ENCODE measurements around the gene ZSWIM6.

The ZSWIM6 gene

GRCh38 chr5:61306531-61307131 is 25.4 kb upstream of the ZSWIM6 start:
- DNase-seq = no peak

GRCh38 chr5:61307191-61307590 is 24.9 kb upstream of the ZSWIM6 start:
- no peak for DNase-seq

GRCh38 chr5:61307611-61308010 is 24.4 kb upstream of the ZSWIM6 start:
- no peak for DNase-seq

GRCh38 chr5:61308712-61309111 is 23.3 kb upstream of the ZSWIM6 start:
- DNase-seq = no peak

GRCh38 chr5:61309115-61309514 is 22.9 kb upstream of the ZSWIM6 start:
- no peak for DNase-seq

- no peak for DNase-seq
These were observed 20.9 kb upstream of the ZSWIM6 start for GRCh38 chr5:61311056-61311610.

GRCh38 chr5:61311836-61312808 is 19.9 kb upstream of the ZSWIM6 start:
- no peak for DNase-seq

- no peak for DNase-seq
These were observed 17.9 kb upstream of the ZSWIM6 start for GRCh38 chr5:61313960-61314681.

- DNase-seq = no peak
These were observed 13.7 kb upstream of the ZSWIM6 start for GRCh38 chr5:61318376-61318775.

GRCh38 chr5:61319388-61320146 is 12.5 kb upstream of the ZSWIM6 start:
- peak; percentile 50 for DNase-seq

GRCh38 chr5:61320860-61321259 is 11.2 kb upstream of the ZSWIM6 start:
- no peak for DNase-seq

GRCh38 chr5:61321669-61322068 is 10.4 kb upstream of the ZSWIM6 start:
- no peak for DNase-seq

- no peak for DNase-seq
These were observed 9.0 kb upstream of the ZSWIM6 start for GRCh38 chr5:61322738-61323725.

GRCh38 chr5:61327760-61328753 is 4.0 kb upstream of the ZSWIM6 start:
- no peak for DNase-seq

GRCh38 chr5:61328791-61329549 is 3.1 kb upstream of the ZSWIM6 start:
- no peak for DNase-seq

GRCh38 chr5:61329550-61330128 is 2.4 kb upstream of the ZSWIM6 start:
- DNase-seq = no peak

GRCh38 chr5:61330341-61330844 is 1.7 kb upstream of the ZSWIM6 start:
- DNase-seq = peak; percentile 91

GRCh38 chr5:61330845-61331406 is 1.1 kb upstream of the ZSWIM6 start:
- no peak for DNase-seq
